K562 (cell line): ENCODE data around the gene C13orf42. TPM values are rescaled to one million over a fixed set of nuclear protein-coding genes. Genes with fewer than 3 reads are reported as not detected.

Experiments
- ATAC-seq: fragments of 200-7000 bp; cut with Tn5 transposase; 3 replicates; pipeline ENCODE4 v1.9.1; 2020; ENCODE audit warnings: moderate library complexity
- BruUV-seq: library from RNA; stranded (reverse); fragments of 400-500 nt; replicated peaks from 2 replicates; lab custom pipeline; 2021; lab: Mats Ljungman, UMichigan
- CTCF ChIA-PET: fragments of 300-600 bp; formaldehyde crosslinking; extraction: SDS; loops from one replicate; lab custom pipeline; 2021; ENCODE audit warnings: low intra/inter-chr PET ratio; lab: Yijun Ruan, JAX
- POLR2A ChIA-PET: fragments of 300-600, 350-650 bp; sonication (Branson Sonifier 250); formaldehyde crosslinking; extraction: SDS; loops from one replicate; lab custom pipeline; 2021; ENCODE audit warnings: antibody characterized with exemption, inconsistent platforms; lab: Yijun Ruan, JAX
- DNase-seq, 4 experiments: peaks; one replicate each; pipeline versions ENCODE4 v3.0.0 to v3.0.0-alpha.2; 2011 to 2018; ENCODE audit warnings: low spot score in 3 of 4, mixed read lengths in 3 of 4; ENCODE audit errors: extremely low read depth in 1 of 4
- FAIRE-seq: peaks from 2 replicates; lab custom pipeline; 2011; peaks lifted over from hg19 to GRCh38; lab: Jason Lieb, UNC
- H2AFZ ChIP-seq: 2 replicates; pipeline ENCODE4 v1.6.0; 2011; ENCODE audit warnings: low read depth, low read length, control low read depth, inconsistent platforms
- H3K27ac ChIP-seq: fragments of 200-600 bp; 3 replicates; pipeline ENCODE4 v1.8.0; 2011; ENCODE audit warnings: low read depth, mild to moderate bottlenecking, control low read depth, inconsistent platforms, low read length, moderate library complexity, mixed read lengths; ENCODE audit errors: extremely low read depth
- H3K27me3 ChIP-seq, 2 experiments: fragments of 300-600 bp in 1 of 2; 2 replicates in 1 of 2; 3 replicates in 1 of 2; pipeline versions ENCODE4 v1.6.0 to v1.8.0; 2011; ENCODE audit warnings: inconsistent platforms in 2 of 2, low read length in 2 of 2, mild to moderate bottlenecking in 1 of 2, mixed read lengths in 1 of 2, moderate library complexity in 1 of 2; ENCODE audit not compliant: control insufficient read depth in 2 of 2, insufficient read depth in 2 of 2
- H3K36me3 ChIP-seq: fragments of 300-600 bp; 3 replicates; pipeline ENCODE4 v1.8.0; 2011; ENCODE audit warnings: mild to moderate bottlenecking, low read length, inconsistent platforms; ENCODE audit not compliant: control insufficient read depth, insufficient read depth
- H3K4me1 ChIP-seq, 2 experiments: fragments of 200-600 bp in 1 of 2; replicated peaks in 1 of 2; 2 replicates in 1 of 2; 3 replicates in 1 of 2; pipeline versions ENCODE4 v1.5.1 to v1.8.0; 2011; ENCODE audit warnings: inconsistent platforms in 2 of 2, low read length in 2 of 2, mild to moderate bottlenecking in 1 of 2, mixed read lengths in 1 of 2, moderate library complexity in 1 of 2; ENCODE audit not compliant: control insufficient read depth in 2 of 2, insufficient read depth in 2 of 2
- H3K4me2 ChIP-seq: 2 replicates; pipeline ENCODE4 v1.6.1; 2011; ENCODE audit warnings: low read length, control low read depth, inconsistent platforms, mixed read lengths; ENCODE audit not compliant: insufficient read depth
- H3K4me3 ChIP-seq: fragments of 200-600 bp; sonication (generic), shearing (Covaris generic); 2 replicates; pipeline ENCODE4 v1.5.1; 2016; ENCODE audit warnings: control low read depth, inconsistent platforms
- H3K79me2 ChIP-seq: fragments of 200-600 bp; 3 replicates; pipeline ENCODE4 v1.8.0; 2011; ENCODE audit warnings: low read length, inconsistent platforms; ENCODE audit not compliant: control insufficient read depth, insufficient read depth
- H3K9ac ChIP-seq, 2 experiments: 2 replicates each; pipeline versions ENCODE4 v1.6.0 to v1.6.1; 2011; ENCODE audit warnings: low read depth in 2 of 2, low read length in 2 of 2, control low read depth in 1 of 2, inconsistent platforms in 1 of 2, mild to moderate bottlenecking in 1 of 2, mixed read lengths in 1 of 2; ENCODE audit not compliant: insufficient read depth in 1 of 2
- H3K9me1 ChIP-seq: one replicate; pipeline ENCODE4 v1.6.0; 2011; ENCODE audit warnings: inconsistent platforms, mild to moderate bottlenecking, low read length, moderate library complexity; ENCODE audit not compliant: control insufficient read depth, insufficient read depth
- H3K9me3 ChIP-seq: replicated peaks from 2 replicates; pipeline ENCODE4 v1.5.1; 2011; ENCODE audit warnings: low read depth, low read length, inconsistent platforms; ENCODE audit not compliant: control insufficient read depth, insufficient read depth
- H4K20me1 ChIP-seq: replicated peaks from 2 replicates; pipeline ENCODE4 v1.6.1; 2011; ENCODE audit warnings: low read length, inconsistent platforms, mixed read lengths; ENCODE audit not compliant: control insufficient read depth, insufficient read depth
- FOXJ2 ChIP-seq: fragments of 200-800 bp; sonication (Bioruptor generic); IDR thresholded peaks from 2 replicates; pipeline ENCODE4 v1.6.1; 2016; ENCODE audit warnings: missing genetic modification characterization, missing compliant biosample characterization
- GTF2F1 ChIP-seq: IDR thresholded peaks from 2 replicates; pipeline ENCODE4 v1.6.1; 2011; ENCODE audit warnings: low read depth, low read length, improper control_type of control experiment
- KLF13 ChIP-seq: fragments of 450-650 bp; IDR thresholded peaks from 2 replicates; pipeline ENCODE4 v1.6.1; 2016; ENCODE audit warnings: missing genetic modification characterization, low read depth, mild to moderate bottlenecking, missing compliant biosample characterization, moderate library complexity, borderline replicate concordance
- MTA2 ChIP-seq: fragments of 450-650 bp; IDR thresholded peaks from 2 replicates; pipeline ENCODE4 v1.6.1; 2016; ENCODE audit warnings: low read depth
- NCOA6 ChIP-seq: fragments of 450-650 bp; IDR thresholded peaks from 2 replicates; pipeline ENCODE4 v1.6.1; 2017; ENCODE audit warnings: mild to moderate bottlenecking
- POLR2AphosphoS5 ChIP-seq: IDR thresholded peaks from 2 replicates; pipeline ENCODE4 v1.6.1; 2011; ENCODE audit warnings: mild to moderate bottlenecking, low read depth, low read length, moderate library complexity; ENCODE audit not compliant: control insufficient read depth, insufficient read depth
- POLR2B ChIP-seq: fragments of 450-650 bp; IDR thresholded peaks from 2 replicates; pipeline ENCODE4 v1.6.1; 2018; ENCODE audit warnings: low read depth; ENCODE audit not compliant: partially characterized antibody
- SETDB1 ChIP-seq: IDR thresholded peaks from one replicate; pipeline ENCODE4 v1.6.1; 2012; ENCODE audit warnings: low read length, control low read depth, inconsistent platforms
- STAG1 ChIP-seq: sonication (generic); formaldehyde crosslinking; IDR thresholded peaks from 2 replicates; pipeline ENCODE4 v1.5.0; 2020; ENCODE audit warnings: missing genetic modification reagents, borderline replicate concordance
- ZEB2 ChIP-seq: fragments of 450-650 bp; IDR thresholded peaks from 2 replicates; pipeline ENCODE4 v1.6.1; 2016
- WGBS: fragments of 100-300 bp; shearing (Covaris generic); methylation state at CpG from one replicate; pipeline ENCODE4 v1.1.6; 2016; ENCODE audit warnings: low coverage, mixed read lengths; ENCODE audit not compliant: insufficient coverage; ENCODE audit errors: missing lambda C conversion rate; 5-methylcytosine and 5-hydroxymethylcytosine counted together
- in situ Hi-C: fragments of 300-500 bp; cut with MboI; formaldehyde crosslinking; loops from 4 replicates; pipeline ENCODE4 v1.15.0; 2018; ENCODE audit warnings: inconsistent platforms, mixed read lengths
- intact Hi-C: fragments of 100-400 bp; cut with micrococcal nuclease; formaldehyde crosslinking; loops from 2 replicates; pipeline ENCODE4 v1.14.2; 2022
- polyA plus RNA-seq, 8 experiments: library from polyadenylated mRNA; depleted of rRNA in 4 of 8; stranded (reverse) in 5 of 8; unstranded in 3 of 8; fragments of >200 nt; fragmentation: Nextera tagmentation in 2 of 8; fragmentation: Illumina TruSeq in 1 of 8; extraction: Ambion mirVana in 2 of 8; extraction: Trizol in 1 of 8; gene quantifications; 2 replicates each; pipeline versions ENCODE4 v1.2.1 to v1.2.3, GENCODE V29; 2011 to 2014; ENCODE audit warnings: inconsistent platforms in 1 of 8, missing spikeins in 1 of 8
- total RNA-seq, 7 experiments: library from RNA; depleted of rRNA in 6 of 7; stranded (reverse); fragments of >200 nt in 6 of 7; fragmentation: Illumina TruSeq in 2 of 7; extraction: Trizol in 2 of 7; gene quantifications; 2 replicates each; pipeline versions ENCODE4 v1.2.1 to v1.2.3, GENCODE V29; 2011 to 2021; ENCODE audit warnings: low replicate concordance in 1 of 7
- TF ChIP-seq, protein P1 (sequence below): fragments of 450-650 bp; formaldehyde crosslinking; IDR thresholded peaks from 2 replicates; pipeline ENCODE4 v1.4.0; 2020; ENCODE audit warnings: mild to moderate bottlenecking
- TF ChIP-seq, protein P2 (sequence below): fragments of 250-450 bp; sonication (Bioruptor Pico); IDR thresholded peaks from 2 replicates; pipeline ENCODE4 v1.9.0; 2021; ENCODE audit warnings: mild to moderate bottlenecking, inconsistent platforms
- TF ChIP-seq, protein P3 (sequence below): sonication (generic); formaldehyde crosslinking; IDR thresholded peaks from 2 replicates; pipeline ENCODE4 v1.4.0; 2020; ENCODE audit warnings: mild to moderate bottlenecking, missing genetic modification reagents
- TF ChIP-seq, protein P4 (sequence below): fragments of 450-650 bp; IDR thresholded peaks from 2 replicates; pipeline ENCODE4 v1.7.1; 2018; ENCODE audit warnings: mild to moderate bottlenecking, low read depth; ENCODE audit not compliant: partially characterized antibody

C13orf42 gene
- total and polyA plus RNA-seq, 9 of the 15 experiments (the other 6 are each of a cell fraction or from before 2014, with no cell fraction given): 0.18 TPM; not detected in 8

DNA sequence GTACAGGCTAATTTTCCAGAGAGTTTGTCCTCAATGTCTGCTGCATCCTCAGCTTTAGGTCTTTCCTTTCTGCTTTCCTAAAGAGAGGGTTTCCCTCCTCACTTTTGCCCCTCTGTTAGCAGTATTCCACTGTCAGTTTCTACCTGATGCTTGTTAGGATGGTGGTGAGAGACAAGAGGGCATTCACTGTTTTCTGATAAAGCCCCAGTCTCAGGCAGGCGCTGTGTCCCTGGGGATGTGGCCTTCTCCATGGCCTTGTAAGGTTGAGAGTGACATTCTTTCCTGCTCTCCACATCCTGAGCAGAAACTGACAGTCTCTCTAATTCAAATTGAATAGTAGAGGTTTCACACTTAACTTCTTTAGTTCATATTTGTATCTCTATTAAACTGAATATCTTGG, 14.9 kb downstream of the C13orf42 start:
- no peak overlapping the region for H3K4me3 ChIP-seq
- no TSS peak for BruUV-seq
- H4K20me1 ChIP-seq: no peaks in the 10 kb centered on the region
- no peak for FAIRE-seq
- H3K9me3 ChIP-seq: no peaks in the 10 kb centered on the region
- H3K27me3 ChIP-seq: peaks cover 0 to 5% of the 10 kb centered on the region in 2 experiments; a peak in 2 of 5 replicates
- no peak overlapping the region for H2AFZ ChIP-seq
- H3K4me2 ChIP-seq: no peak overlapping the region
- no peaks in the 10 kb centered on the region for H3K36me3 ChIP-seq
- H3K4me1 ChIP-seq: no peaks in the 10 kb centered on the region
- intact Hi-C loops (no loop called here), in situ Hi-C loops (no loop called here)
- POLR2A ChIA-PET: no interaction called here
- H3K9me1 ChIP-seq: no peaks in the 10 kb centered on the region
- no peak overlapping the region for H3K9ac ChIP-seq
- CTCF ChIA-PET: no interaction called here
- no peak overlapping the region for H3K27ac ChIP-seq
- H3K79me2 ChIP-seq: no peaks in the 10 kb centered on the region
- no CpG with 5 or more reads among the region's 1 CpG for WGBS
- no peak for ATAC-seq
- no peak for DNase-seq
- TF ChIP-seq KLF13 (tag) (no peak), POLR2B (no peak), NCOA6 (no peak), ZEB2 (no peak), STAG1 (no peak), POLR2AphosphoS5 (no peak), FOXJ2 (no peak), MTA2 (no peak), SETDB1 (no peak), GTF2F1 (no peak)
- TF ChIP-seq, protein P1, sequence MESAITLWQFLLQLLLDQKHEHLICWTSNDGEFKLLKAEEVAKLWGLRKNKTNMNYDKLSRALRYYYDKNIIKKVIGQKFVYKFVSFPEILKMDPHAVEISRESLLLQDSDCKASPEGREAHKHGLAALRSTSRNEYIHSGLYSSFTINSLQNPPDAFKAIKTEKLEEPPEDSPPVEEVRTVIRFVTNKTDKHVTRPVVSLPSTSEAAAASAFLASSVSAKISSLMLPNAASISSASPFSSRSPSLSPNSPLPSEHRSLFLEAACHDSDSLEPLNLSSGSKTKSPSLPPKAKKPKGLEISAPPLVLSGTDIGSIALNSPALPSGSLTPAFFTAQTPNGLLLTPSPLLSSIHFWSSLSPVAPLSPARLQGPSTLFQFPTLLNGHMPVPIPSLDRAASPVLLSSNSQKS (CRISPR knock-in tag): no peak
- TF ChIP-seq, protein P2, sequence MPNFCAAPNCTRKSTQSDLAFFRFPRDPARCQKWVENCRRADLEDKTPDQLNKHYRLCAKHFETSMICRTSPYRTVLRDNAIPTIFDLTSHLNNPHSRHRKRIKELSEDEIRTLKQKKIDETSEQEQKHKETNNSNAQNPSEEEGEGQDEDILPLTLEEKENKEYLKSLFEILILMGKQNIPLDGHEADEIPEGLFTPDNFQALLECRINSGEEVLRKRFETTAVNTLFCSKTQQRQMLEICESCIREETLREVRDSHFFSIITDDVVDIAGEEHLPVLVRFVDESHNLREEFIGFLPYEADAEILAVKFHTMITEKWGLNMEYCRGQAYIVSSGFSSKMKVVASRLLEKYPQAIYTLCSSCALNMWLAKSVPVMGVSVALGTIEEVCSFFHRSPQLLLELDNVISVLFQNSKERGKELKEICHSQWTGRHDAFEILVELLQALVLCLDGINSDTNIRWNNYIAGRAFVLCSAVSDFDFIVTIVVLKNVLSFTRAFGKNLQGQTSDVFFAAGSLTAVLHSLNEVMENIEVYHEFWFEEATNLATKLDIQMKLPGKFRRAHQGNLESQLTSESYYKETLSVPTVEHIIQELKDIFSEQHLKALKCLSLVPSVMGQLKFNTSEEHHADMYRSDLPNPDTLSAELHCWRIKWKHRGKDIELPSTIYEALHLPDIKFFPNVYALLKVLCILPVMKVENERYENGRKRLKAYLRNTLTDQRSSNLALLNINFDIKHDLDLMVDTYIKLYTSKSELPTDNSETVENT (CRISPR knock-in tag): no peak
- TF ChIP-seq, protein P3, sequence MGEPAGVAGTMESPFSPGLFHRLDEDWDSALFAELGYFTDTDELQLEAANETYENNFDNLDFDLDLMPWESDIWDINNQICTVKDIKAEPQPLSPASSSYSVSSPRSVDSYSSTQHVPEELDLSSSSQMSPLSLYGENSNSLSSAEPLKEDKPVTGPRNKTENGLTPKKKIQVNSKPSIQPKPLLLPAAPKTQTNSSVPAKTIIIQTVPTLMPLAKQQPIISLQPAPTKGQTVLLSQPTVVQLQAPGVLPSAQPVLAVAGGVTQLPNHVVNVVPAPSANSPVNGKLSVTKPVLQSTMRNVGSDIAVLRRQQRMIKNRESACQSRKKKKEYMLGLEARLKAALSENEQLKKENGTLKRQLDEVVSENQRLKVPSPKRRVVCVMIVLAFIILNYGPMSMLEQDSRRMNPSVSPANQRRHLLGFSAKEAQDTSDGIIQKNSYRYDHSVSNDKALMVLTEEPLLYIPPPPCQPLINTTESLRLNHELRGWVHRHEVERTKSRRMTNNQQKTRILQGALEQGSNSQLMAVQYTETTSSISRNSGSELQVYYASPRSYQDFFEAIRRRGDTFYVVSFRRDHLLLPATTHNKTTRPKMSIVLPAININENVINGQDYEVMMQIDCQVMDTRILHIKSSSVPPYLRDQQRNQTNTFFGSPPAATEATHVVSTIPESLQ (CRISPR knock-in tag): no peak
- TF ChIP-seq, protein P4, sequence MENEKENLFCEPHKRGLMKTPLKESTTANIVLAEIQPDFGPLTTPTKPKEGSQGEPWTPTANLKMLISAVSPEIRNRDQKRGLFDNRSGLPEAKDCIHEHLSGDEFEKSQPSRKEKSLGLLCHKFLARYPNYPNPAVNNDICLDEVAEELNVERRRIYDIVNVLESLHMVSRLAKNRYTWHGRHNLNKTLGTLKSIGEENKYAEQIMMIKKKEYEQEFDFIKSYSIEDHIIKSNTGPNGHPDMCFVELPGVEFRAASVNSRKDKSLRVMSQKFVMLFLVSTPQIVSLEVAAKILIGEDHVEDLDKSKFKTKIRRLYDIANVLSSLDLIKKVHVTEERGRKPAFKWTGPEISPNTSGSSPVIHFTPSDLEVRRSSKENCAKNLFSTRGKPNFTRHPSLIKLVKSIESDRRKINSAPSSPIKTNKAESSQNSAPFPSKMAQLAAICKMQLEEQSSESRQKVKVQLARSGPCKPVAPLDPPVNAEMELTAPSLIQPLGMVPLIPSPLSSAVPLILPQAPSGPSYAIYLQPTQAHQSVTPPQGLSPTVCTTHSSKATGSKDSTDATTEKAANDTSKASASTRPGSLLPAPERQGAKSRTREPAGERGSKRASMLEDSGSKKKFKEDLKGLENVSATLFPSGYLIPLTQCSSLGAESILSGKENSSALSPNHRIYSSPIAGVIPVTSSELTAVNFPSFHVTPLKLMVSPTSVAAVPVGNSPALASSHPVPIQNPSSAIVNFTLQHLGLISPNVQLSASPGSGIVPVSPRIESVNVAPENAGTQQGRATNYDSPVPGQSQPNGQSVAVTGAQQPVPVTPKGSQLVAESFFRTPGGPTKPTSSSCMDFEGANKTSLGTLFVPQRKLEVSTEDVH: no peak
